Activated T-helper 2 cell treated with anti-CD3 and anti-CD28 coated beads, Interferon-gamma antibody, Interleukin-2, Interleukin-4, amounts not matched to agents 10 μg/mL and 5 μg/mL and 100 μg/mL, durations not matched to agents 14 hours and 24 hours and 36 hours (primary cell): ENCODE data around the gene KHSRP. TPM values are rescaled to one million over a fixed set of nuclear protein-coding genes. Genes with fewer than 3 reads are reported as not detected.

Experiments
- DNase-seq: peaks from one replicate; pipeline ENCODE4 v3.0.0; 2021; ENCODE audit warnings: low spot score
- H3K27ac Mint-ChIP-seq: one replicate; pipeline ENCODE4 v1.8.0; 2021; ENCODE audit warnings: mixed read lengths
- H3K27me3 Mint-ChIP-seq: one replicate; pipeline ENCODE4 v1.8.0; 2021; ENCODE audit warnings: low read depth, mixed read lengths
- H3K36me3 Mint-ChIP-seq: one replicate; pipeline ENCODE4 v1.8.0; 2021; ENCODE audit warnings: low read depth, mixed read lengths
- H3K4me1 Mint-ChIP-seq: one replicate; pipeline ENCODE4 v1.8.0; 2021; ENCODE audit warnings: low read depth, mixed read lengths
- H3K4me3 Mint-ChIP-seq: one replicate; pipeline ENCODE4 v1.8.0; 2021; ENCODE audit warnings: low read depth, mild to moderate bottlenecking, moderate library complexity, mixed read lengths
- H3K9me3 Mint-ChIP-seq: one replicate; pipeline ENCODE4 v1.8.0; 2021; ENCODE audit warnings: mixed read lengths
- intact Hi-C: fragments of 100-400 bp; cut with micrococcal nuclease; formaldehyde crosslinking; loops from one replicate; pipeline ENCODE4 v1.15.1; 2023
- total RNA-seq: library from RNA; stranded (reverse); gene quantifications from 2 replicates; pipeline ENCODE4 v1.2.3, GENCODE V29; 2022

The KHSRP gene
- total RNA-seq, 1 donor from 2014 or later = 413 TPM

DNA sequence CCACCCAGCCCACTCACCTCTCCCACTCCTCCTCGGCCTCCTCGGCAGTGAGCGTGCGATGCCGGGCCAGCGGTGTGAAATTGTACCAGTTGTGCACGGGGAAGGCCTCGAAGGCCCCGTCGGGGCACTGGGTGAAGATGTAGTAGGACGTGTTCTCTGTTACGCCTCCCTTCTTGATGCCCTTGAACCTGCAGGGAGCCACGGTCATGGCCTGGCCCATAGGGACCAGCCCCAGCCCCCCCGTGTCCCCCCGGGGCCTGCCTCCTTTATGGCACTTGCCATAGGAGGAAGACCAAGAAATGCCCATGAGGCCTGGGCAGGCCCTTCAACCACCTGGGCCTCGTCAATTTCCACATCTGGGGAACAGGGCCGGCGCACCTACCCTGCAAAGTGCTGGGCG, 37.2 kb downstream of the KHSRP start:
- H3K9me3 Mint-ChIP-seq = no peaks in the 10 kb centered on the region
- H3K27me3 Mint-ChIP-seq = no peaks in the 10 kb centered on the region
- no peak for DNase-seq
- H3K27ac Mint-ChIP-seq = no peak overlapping the region
- H3K36me3 Mint-ChIP-seq = peaks cover 55% of the 10 kb centered on the region
- no peak overlapping the region for H3K4me3 Mint-ChIP-seq
- intact Hi-C loops = no loop called here
- peaks cover 12% of the 10 kb centered on the region for H3K4me1 Mint-ChIP-seq

DNA sequence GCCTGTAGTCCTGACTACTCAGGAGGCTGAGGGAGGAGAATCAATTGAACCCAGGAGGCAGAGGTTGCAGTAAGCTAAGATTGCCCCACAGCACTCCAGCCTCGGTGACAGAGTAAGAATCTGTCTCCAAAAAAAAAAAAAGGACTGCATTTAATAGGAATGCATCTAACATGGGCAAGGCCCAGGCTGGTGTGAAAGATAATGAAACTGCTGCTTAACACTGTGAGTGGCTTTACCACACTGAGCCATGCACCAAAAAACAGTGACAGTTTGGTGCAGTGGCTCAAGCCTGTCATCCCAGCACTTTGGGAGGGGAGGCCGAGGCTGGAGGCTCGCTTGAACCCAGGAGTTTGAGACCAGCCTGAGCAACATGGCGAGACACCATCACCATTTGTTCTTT, 40.2 kb downstream of the KHSRP start:
- H3K4me1 Mint-ChIP-seq = no peaks in the 10 kb centered on the region
- H3K4me3 Mint-ChIP-seq = no peak overlapping the region
- H3K27ac Mint-ChIP-seq = no peak overlapping the region
- H3K36me3 Mint-ChIP-seq = peaks cover 68% of the 10 kb centered on the region
- H3K27me3 Mint-ChIP-seq = no peaks in the 10 kb centered on the region
- no peaks in the 10 kb centered on the region for H3K9me3 Mint-ChIP-seq
- intact Hi-C loops = no loop called here
- DNase-seq = no peak

DNA sequence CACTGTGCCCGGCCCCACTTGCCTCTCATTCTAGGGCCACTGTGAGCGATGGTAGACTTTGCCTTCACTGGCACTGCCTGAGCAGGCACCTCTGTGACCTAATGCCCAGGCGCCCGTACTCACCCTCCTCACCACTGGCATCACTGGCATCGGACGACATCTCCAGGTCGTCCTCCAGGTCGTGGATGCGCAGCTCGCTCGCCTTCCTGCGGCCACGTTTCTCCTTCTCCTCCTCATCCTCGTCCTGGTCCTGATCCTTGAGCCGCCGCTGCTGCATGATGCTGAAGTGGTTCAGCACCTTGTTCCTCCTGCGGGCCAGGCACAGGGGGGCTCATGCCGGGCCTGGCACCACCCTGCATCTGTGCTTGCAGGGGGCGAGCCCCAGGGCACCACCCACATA, 41.4 kb downstream of the KHSRP start:
- intact Hi-C loops = no loop called here
- DNase-seq = no peak
- H3K27ac Mint-ChIP-seq = no peak overlapping the region
- no peaks in the 10 kb centered on the region for H3K4me1 Mint-ChIP-seq
- H3K27me3 Mint-ChIP-seq = no peaks in the 10 kb centered on the region
- no peaks in the 10 kb centered on the region for H3K9me3 Mint-ChIP-seq
- no peak overlapping the region for H3K4me3 Mint-ChIP-seq
- peaks cover 67% of the 10 kb centered on the region for H3K36me3 Mint-ChIP-seq

DNA sequence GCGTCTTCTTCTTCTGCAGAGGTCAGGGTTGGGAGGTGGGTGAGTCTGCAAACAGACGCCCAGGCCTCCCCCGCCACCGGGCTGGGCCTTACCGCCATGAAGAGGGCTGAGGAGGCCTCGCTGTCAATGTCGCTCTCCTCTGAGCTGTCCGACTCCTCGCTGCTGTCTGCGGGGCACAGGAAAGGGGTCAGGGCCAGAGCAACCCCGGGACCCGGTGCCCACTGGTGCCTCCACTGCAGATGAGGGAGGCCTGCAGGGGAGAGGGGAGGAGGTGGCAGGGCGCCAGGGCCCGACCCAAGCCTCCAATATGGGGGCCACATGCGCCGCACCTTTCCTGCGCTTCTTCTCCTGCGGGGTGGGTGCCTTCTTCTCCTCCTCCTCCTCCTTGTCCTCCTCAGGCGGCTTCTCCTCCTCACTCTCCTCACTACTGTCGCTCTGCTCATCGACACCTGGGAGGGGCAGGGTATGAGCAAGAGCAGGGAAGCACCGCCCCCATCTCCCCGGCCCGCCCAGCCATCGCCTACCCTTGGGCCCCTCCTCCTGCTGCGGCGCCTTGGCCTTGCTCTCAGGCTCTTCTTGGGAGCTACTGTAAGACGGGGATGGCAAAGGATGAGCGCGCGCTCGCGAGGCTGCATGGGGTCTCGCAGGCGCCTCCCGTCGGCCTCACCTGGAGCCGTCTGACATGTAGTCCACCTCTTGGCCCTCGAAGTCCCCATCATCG, 43.4 kb downstream of the KHSRP start:
- H3K36me3 Mint-ChIP-seq = peaks cover 58% of the 10 kb centered on the region
- H3K27ac Mint-ChIP-seq = no peak overlapping the region
- H3K9me3 Mint-ChIP-seq = no peaks in the 10 kb centered on the region
- DNase-seq = no peak
- no peaks in the 10 kb centered on the region for H3K27me3 Mint-ChIP-seq
- no peak overlapping the region for H3K4me3 Mint-ChIP-seq
- intact Hi-C loops = no loop called here
- no peaks in the 10 kb centered on the region for H3K4me1 Mint-ChIP-seq

DNA sequence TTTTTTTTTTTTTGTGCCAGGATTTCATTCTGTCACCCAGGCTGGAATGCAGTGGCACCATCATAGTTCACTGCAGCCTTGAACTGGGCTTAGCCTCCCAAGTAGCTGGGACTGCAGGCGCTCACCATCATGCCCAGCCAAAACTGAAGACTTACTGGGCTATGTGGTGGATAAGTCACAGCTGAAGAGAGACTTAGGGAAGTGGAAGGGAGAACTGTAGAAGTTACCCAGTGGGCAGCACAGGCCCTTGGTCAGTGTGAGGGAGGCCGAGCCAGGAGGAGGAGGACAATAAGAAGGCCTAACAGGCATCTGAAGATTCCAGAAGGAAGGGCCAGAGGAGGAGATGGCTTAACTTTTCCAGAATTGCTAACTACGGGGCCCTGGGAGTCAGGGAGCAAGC, 44.9 kb downstream of the KHSRP start:
- Mint-ChIP-seq H3K4me3 (no peak overlapping the region), H3K27me3 (no peaks in the 10 kb centered on the region)

DNA sequence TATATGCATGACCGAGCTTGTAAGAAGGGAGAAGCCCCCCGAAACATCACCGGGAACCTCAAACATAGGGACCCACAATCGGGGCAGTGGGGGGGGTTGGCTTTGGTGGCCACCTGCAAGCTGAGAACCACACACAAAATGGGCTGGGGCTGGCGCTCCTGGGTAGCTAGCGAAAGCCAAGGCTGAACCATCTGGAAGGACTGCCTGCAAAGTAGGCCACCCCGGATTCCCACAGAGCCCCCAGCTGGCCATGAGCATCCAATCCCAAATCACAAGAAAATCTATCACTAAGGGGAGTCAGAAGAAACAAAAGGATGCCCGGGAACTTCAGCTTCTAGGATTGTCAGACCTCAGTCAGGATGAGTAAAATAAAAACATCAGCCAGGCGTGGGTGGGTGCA, 46.1 kb downstream of the KHSRP start:
- Mint-ChIP-seq H3K27me3 (no peaks in the 10 kb centered on the region), H3K9me3 (no peaks in the 10 kb centered on the region), H3K36me3 (peaks cover 43% of the 10 kb centered on the region), H3K4me1 (peaks cover 4% of the 10 kb centered on the region), H3K27ac (no peak overlapping the region), H3K4me3 (no peak overlapping the region)
- DNase-seq = no peak
- intact Hi-C loops = no loop called here

More for the DNA sequence above, 44.9 kb downstream of the KHSRP start:
- H3K9me3 Mint-ChIP-seq = no peaks in the 10 kb centered on the region
- H3K4me1 Mint-ChIP-seq = no peaks in the 10 kb centered on the region
- H3K27ac Mint-ChIP-seq = no peak overlapping the region
- H3K36me3 Mint-ChIP-seq = peaks cover 48% of the 10 kb centered on the region
- no peak for DNase-seq
- intact Hi-C loops = no loop called here

DNA sequence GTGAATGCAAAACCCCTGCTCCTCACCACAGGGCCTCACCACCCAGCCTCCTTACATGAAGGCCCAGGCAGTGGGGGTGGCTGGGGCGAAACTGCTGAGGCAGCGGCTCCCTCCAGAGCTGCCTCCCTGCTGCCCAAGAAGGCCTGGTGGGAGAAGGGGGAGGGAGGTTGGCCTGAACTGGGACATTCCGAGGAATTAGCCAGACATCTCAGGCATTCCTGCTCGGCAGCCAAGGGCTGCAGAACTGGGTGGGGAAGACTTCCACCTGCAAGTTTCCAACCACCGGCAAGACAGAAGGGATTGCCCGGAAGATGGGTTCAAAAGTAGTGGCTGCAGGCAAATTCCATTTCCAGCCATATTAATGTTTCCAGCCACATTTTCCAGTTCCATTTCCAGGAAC, 46.6 kb downstream of the KHSRP start:
- DNase-seq = no peak
- no peak overlapping the region for H3K4me3 Mint-ChIP-seq
- no peaks in the 10 kb centered on the region for H3K9me3 Mint-ChIP-seq
- H3K27me3 Mint-ChIP-seq = no peaks in the 10 kb centered on the region
- H3K36me3 Mint-ChIP-seq = peaks cover 39% of the 10 kb centered on the region
- peaks cover 4% of the 10 kb centered on the region for H3K4me1 Mint-ChIP-seq
- intact Hi-C loops = no loop called here
- H3K27ac Mint-ChIP-seq = no peak overlapping the region

DNA sequence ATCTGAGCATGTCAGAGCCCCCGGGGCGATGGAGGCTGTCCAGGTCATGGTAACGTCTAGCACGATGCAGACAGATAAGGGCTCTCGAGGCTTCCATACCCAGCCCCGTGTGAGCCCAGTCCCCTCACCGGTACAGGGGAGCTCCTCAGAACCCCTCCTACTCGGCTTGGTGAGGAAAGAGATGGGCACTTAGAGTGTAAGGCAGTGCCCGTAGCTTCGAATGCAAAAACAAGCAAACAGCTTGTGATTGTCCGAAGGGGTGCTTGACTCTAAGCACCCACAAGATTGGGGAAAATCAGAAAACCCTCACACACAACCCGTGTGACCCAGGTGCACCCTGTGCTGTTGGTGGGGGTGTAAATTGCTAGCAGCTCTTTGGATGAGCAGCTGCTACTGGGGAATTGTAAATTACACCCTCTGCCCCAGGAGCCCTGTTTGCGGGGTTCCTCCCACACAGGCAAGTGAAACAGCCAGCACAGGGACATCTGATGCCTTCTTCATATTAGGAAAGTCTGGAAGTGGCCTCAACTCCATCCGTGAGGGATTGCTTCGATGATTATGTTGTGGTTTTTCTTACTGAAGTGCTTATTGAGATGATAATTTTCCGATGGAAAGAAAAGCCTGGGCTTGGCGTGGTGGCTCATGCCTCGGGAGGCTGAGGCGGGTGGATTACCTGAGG, 48.0 kb downstream of the KHSRP start:
- H3K27ac Mint-ChIP-seq = no peak overlapping the region
- no peak for DNase-seq
- intact Hi-C loops = no loop called here
- peaks cover 8% of the 10 kb centered on the region for H3K4me1 Mint-ChIP-seq
- no peaks in the 10 kb centered on the region for H3K27me3 Mint-ChIP-seq
- no peaks in the 10 kb centered on the region for H3K9me3 Mint-ChIP-seq
- H3K36me3 Mint-ChIP-seq = peaks cover 29% of the 10 kb centered on the region
- no peak overlapping the region for H3K4me3 Mint-ChIP-seq

DNA sequence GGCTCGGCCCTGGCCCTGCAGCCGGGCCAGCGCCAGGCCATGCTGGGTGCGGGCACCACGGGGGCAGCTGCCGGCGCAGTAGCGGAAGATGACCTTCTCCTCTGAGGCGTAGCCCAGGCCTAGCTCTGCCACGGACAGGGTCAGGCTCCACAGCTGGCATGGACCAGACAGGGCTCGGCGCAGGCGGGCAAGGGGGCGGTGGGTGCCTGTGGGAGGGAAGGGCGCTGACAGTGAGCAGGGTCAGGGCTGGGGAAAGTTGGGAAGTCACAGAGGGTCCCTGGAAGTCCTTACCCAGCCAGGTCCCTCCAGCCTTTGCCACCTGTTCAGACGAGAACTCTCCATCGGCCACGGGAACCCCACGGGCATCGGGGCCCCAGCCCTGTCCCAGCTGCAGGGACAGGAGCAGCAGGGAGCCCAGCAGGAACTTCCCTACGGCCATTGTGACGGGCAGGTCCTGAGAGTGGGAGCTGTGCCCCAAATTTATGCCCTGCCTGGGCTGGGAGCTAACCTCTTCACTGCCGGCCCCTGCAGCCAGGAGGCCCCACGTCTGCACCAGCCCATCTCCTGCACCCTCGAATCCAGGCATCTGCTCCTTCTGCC, 49.1 kb downstream of the KHSRP start, which contains the start of gene PSPN:
Gene PSPN, minus strand, starts transcription at position 523 of the 600 bp plus-strand sequence. Its CDS starts 84 bp downstream, at position 439.
- no peaks in the 10 kb centered on the region for H3K27me3 Mint-ChIP-seq
- H3K27ac Mint-ChIP-seq = no peak within 1 kb of the TSS
- DNase-seq = no peak
- intact Hi-C loops = no loop called here
- no peak within 1 kb of the TSS for H3K4me3 Mint-ChIP-seq
- H3K36me3 Mint-ChIP-seq = peaks cover 18% of the 10 kb centered on the region
- no peaks in the 10 kb centered on the region for H3K9me3 Mint-ChIP-seq
- peaks cover 8% of the 10 kb centered on the region for H3K4me1 Mint-ChIP-seq

DNA sequence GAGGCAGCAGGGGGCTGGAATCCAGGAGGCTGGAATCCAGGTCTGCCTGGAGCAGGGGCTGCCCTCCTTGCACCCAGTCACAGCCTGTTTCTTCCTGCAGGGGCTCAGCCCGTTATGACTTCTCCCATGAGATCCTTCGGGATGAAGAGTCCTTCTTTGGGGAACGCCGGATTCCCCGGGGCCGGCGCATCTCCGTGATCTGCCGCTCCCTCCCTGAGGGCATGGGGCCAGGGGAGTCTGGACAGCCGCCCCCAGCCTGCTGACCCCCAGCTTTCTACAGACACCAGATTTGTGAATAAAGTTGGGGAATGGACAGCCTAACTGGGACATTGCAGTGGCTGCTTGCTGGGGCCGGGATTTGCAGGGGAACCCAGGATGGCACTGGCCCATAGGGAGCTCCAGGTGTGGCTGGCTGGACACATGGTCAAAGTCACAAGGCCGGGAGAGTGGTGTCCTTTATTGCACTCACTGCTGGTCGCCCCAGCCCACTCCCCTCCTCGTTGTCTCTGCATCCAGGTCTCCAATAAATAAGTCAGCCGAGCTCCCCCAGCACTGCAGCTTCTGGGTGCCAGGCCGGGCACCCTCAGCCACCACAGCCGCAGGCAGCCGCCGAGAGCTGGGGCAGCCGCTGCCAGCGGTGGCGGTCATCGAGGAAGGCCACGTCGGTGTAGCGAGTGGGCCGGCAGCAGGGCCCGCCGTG, 49.8 kb downstream of the KHSRP start:
- intact Hi-C loops = loop anchor here (5.0 kb wide), 1 partner anchor 487 kb away; no protein-coding TSS in a partner anchor
- H3K9me3 Mint-ChIP-seq = no peaks in the 10 kb centered on the region
- H3K4me3 Mint-ChIP-seq = no peak overlapping the region
- H3K36me3 Mint-ChIP-seq = peaks cover 13% of the 10 kb centered on the region
- H3K27me3 Mint-ChIP-seq = no peaks in the 10 kb centered on the region
- H3K4me1 Mint-ChIP-seq = peaks cover 8% of the 10 kb centered on the region
- H3K27ac Mint-ChIP-seq = no peak overlapping the region
- DNase-seq = no peak

DNA sequence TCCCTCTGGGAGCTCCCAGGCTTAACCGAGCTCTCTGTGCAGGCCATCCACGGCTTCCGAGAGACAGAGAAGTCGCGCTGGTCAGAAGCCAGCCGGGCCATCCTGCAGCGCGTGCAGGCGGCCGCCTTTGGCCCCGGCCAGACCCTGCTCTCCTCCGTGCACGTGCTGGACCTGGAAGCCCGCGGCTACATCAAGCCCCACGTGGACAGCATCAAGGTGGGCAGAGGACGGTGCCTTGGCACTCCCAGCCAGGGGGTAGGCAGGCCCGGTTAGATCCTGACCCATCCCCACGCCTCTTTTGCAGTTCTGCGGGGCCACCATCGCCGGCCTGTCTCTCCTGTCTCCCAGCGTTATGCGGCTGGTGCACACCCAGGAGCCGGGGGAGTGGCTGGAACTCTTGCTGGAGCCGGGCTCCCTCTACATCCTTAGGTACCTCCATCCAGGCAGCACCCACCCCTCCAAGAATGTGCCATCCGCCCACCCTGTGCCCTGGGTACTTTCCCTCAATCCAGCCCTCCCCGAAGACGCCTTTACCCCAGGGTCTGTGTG, 50.4 kb downstream of the KHSRP start:
- Mint-ChIP-seq H3K4me3 (no peak overlapping the region), H3K27ac (no peak overlapping the region)
- intact Hi-C loops = loop anchor here (5.0 kb wide), 1 partner anchor 488 kb away; no protein-coding TSS in a partner anchor

DNA sequence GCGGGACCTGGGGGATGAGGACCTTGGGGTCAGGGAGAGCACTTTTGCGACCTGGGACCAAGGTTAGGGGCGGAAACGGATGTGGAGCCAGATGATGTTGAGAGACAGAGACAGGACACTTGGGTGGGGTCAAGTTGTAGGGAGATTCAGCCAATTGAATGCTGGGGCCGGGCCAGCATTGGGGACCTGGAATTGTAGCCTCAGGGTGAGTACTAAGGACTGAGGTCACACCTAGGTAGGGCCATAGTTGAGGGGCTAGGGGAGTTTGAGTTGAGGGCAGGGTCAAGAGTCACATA, 50.9 kb downstream of the KHSRP start:
- Mint-ChIP-seq H3K9me3 (no peaks in the 10 kb centered on the region), H3K4me3 (peak overlapping the region; percentile 87), H3K27ac (peak overlapping the region; percentile 83), H3K4me1 (peaks cover 8% of the 10 kb centered on the region), H3K36me3 (peaks cover 17% of the 10 kb centered on the region), H3K27me3 (no peaks in the 10 kb centered on the region)
- intact Hi-C loops = loop anchor here (1.0 to 5.0 kb wide), 3 partner anchors 20 to 489 kb away; partner anchors contain the start of gene GTF2F1
- DNase-seq = no peak

More for the DNA sequence above, 50.4 kb downstream of the KHSRP start:
- Mint-ChIP-seq H3K27me3 (no peaks in the 10 kb centered on the region), H3K4me1 (peaks cover 8% of the 10 kb centered on the region), H3K36me3 (peaks cover 13% of the 10 kb centered on the region), H3K9me3 (no peaks in the 10 kb centered on the region)
- no peak for DNase-seq
